IMR-90 (cell line): ENCODE measurements around the gene CEP55. TPM values are rescaled to one million over a fixed set of nuclear protein-coding genes. Genes with fewer than 3 reads are reported as not detected.

ENCODE experiments used
- ATAC-seq: fragments of 200-7000 bp; cut with Tn5 transposase; 2 replicates; pipeline ENCODE4 v1.9.1; 2020; ENCODE audit warnings: low read depth, mild to moderate bottlenecking, moderate library complexity
- BruUV-seq: library from RNA; stranded (reverse); fragments of 400-500 nt; replicated peaks from 2 replicates; lab custom pipeline; 2021; lab: Mats Ljungman, UMichigan
- CTCF ChIA-PET: fragments of 300-600 bp; formaldehyde crosslinking; extraction: SDS; loops from one replicate; lab custom pipeline; 2021; ENCODE audit warnings: antibody characterized with exemption; lab: Yijun Ruan, JAX
- POLR2A ChIA-PET: fragments of 300-600 bp; sonication (Branson Sonifier 250); formaldehyde crosslinking; loops from one replicate; lab custom pipeline; 2022; ENCODE audit warnings: antibody characterized with exemption; ENCODE audit not compliant: unreplicated experiment; lab: Charles Lee
- DNase-seq: peaks from one replicate; pipeline ENCODE4 v3.0.0; 2013
- H2AFZ ChIP-seq: replicated peaks from 2 replicates; pipeline ENCODE3; 2013; ENCODE audit warnings: low read length, mild to moderate bottlenecking; ENCODE audit not compliant: poor library complexity
- H2AK5ac ChIP-seq: 2 replicates; pipeline ENCODE4 v1.6.1; 2013; ENCODE audit warnings: low read depth, low read length, inconsistent platforms
- H2AK9ac ChIP-seq: replicated peaks from 2 replicates; pipeline ENCODE3; 2013; ENCODE audit warnings: mild to moderate bottlenecking, low read depth, low read length, moderate library complexity; ENCODE audit not compliant: poor library complexity
- H2BK120ac ChIP-seq: 2 replicates; pipeline ENCODE4 v1.6.1; 2013; ENCODE audit warnings: low read depth, low read length, inconsistent platforms
- H2BK15ac ChIP-seq: 3 replicates; pipeline ENCODE4 v1.6.1; 2013; ENCODE audit warnings: low read depth, low read length, inconsistent platforms
- H2BK20ac ChIP-seq: 2 replicates; pipeline ENCODE4 v1.6.1; 2013; ENCODE audit warnings: low read depth, mild to moderate bottlenecking, inconsistent platforms, low read length, moderate library complexity
- H2BK5ac ChIP-seq: 2 replicates; pipeline ENCODE4 v1.6.1; 2013; ENCODE audit warnings: mild to moderate bottlenecking, low read depth, low read length, inconsistent platforms; ENCODE audit not compliant: poor library complexity, severe bottlenecking
- H3K14ac ChIP-seq: replicated peaks from 2 replicates; pipeline ENCODE4 v1.6.1; 2013; ENCODE audit warnings: low read depth, low read length, inconsistent platforms
- H3K18ac ChIP-seq: 2 replicates; pipeline ENCODE4 v1.6.1; 2013; ENCODE audit warnings: low read depth, low read length, control low read depth
- H3K23ac ChIP-seq: 2 replicates; pipeline ENCODE4 v1.6.1; 2013; ENCODE audit warnings: low read depth, low read length, inconsistent platforms
- H3K27ac ChIP-seq: 2 replicates; pipeline ENCODE4 v1.5.1; 2013; ENCODE audit warnings: mild to moderate bottlenecking, control low read depth, low read length; ENCODE audit not compliant: insufficient read depth
- H3K27me3 ChIP-seq: 2 replicates; pipeline ENCODE4 v1.6.1; 2013; ENCODE audit warnings: low read length; ENCODE audit not compliant: control insufficient read depth, insufficient read depth
- H3K36me3 ChIP-seq: 2 replicates; pipeline ENCODE4 v1.6.1; 2013; ENCODE audit warnings: low read length, mixed read lengths; ENCODE audit not compliant: control insufficient read depth, insufficient read depth
- H3K4ac ChIP-seq: 2 replicates; pipeline ENCODE4 v1.6.1; 2013; ENCODE audit warnings: low read depth, low read length, inconsistent platforms
- H3K4me1 ChIP-seq: 2 replicates; pipeline ENCODE4 v1.6.1; 2013; ENCODE audit warnings: low read length, mixed read lengths; ENCODE audit not compliant: control insufficient read depth, insufficient read depth
- H3K4me2 ChIP-seq: 2 replicates; pipeline ENCODE4 v1.6.1; 2013; ENCODE audit warnings: low read depth, mild to moderate bottlenecking, control low read depth, low read length, moderate library complexity
- H3K4me3 ChIP-seq: 2 replicates; pipeline ENCODE4 v1.5.1; 2013; ENCODE audit warnings: low read depth, mild to moderate bottlenecking, control low read depth, low read length, moderate library complexity; ENCODE audit not compliant: insufficient read depth
- H3K56ac ChIP-seq: 2 replicates; pipeline ENCODE4 v1.6.1; 2013; ENCODE audit warnings: low read length, inconsistent platforms; ENCODE audit not compliant: insufficient read depth; ENCODE audit errors: extremely low read depth
- H3K79me1 ChIP-seq, 2 experiments: 2 replicates each; pipeline ENCODE4 v1.6.1; 2013; ENCODE audit warnings: low read length in 2 of 2, inconsistent platforms in 1 of 2, low read depth in 1 of 2
- H3K9ac ChIP-seq: 2 replicates; pipeline ENCODE4 v1.6.1; 2013; ENCODE audit warnings: low read depth, low read length, control low read depth
- H3K9me1 ChIP-seq: 2 replicates; pipeline ENCODE4 v1.6.1; 2013; ENCODE audit warnings: low read length, inconsistent platforms; ENCODE audit not compliant: insufficient read depth
- H3K9me3 ChIP-seq: 2 replicates; pipeline ENCODE4 v1.6.1; 2013; ENCODE audit warnings: low read length; ENCODE audit not compliant: control insufficient read depth, insufficient read depth
- H4K20me1 ChIP-seq: 2 replicates; pipeline ENCODE4 v1.6.1; 2013; ENCODE audit warnings: low read length, inconsistent platforms; ENCODE audit not compliant: insufficient read depth
- H4K5ac ChIP-seq: 2 replicates; pipeline ENCODE4 v1.6.1; 2013; ENCODE audit warnings: mild to moderate bottlenecking, low read depth, low read length, control low read depth
- H4K8ac ChIP-seq, 2 experiments: 2 replicates each; pipeline ENCODE4 v1.6.1; 2013; ENCODE audit warnings: low read depth in 2 of 2, low read length in 2 of 2, control low read depth in 1 of 2, inconsistent platforms in 1 of 2
- H4K91ac ChIP-seq: 2 replicates; pipeline ENCODE4 v1.6.1; 2013; ENCODE audit warnings: low read depth, low read length, inconsistent platforms; ENCODE audit not compliant: insufficient read depth
- CHD1 ChIP-seq: IDR thresholded peaks from 2 replicates; pipeline ENCODE4 v1.6.1; 2012; ENCODE audit warnings: low read depth, low read length, improper control_type of control experiment
- CTCF ChIP-seq: conservative IDR thresholded peaks from 2 replicates; pipeline ENCODE4 v1.5.1; 2012; ENCODE audit warnings: mild to moderate bottlenecking, low read depth, low read length, improper control_type of control experiment
- ELK1 ChIP-seq: fragments of 150-350 bp; IDR thresholded peaks from 2 replicates; pipeline ENCODE4 v1.6.1; 2016; ENCODE audit warnings: low read depth, mild to moderate bottlenecking, low read length, moderate library complexity, borderline replicate concordance
- FOS ChIP-seq: fragments of 150-350 bp; IDR thresholded peaks from 2 replicates; pipeline ENCODE4 v1.6.1; 2016; ENCODE audit warnings: low read depth, low read length
- MAZ ChIP-seq: IDR thresholded peaks from 2 replicates; pipeline ENCODE4 v1.6.1; 2012; ENCODE audit warnings: low read depth, mild to moderate bottlenecking, low read length, improper control_type of control experiment, moderate library complexity, borderline replicate concordance
- POLR2A ChIP-seq: IDR thresholded peaks from 2 replicates; pipeline ENCODE4 v1.6.1; 2012; ENCODE audit warnings: mild to moderate bottlenecking, low read depth, low read length
- RCOR1 ChIP-seq: IDR thresholded peaks from 2 replicates; pipeline ENCODE4 v1.6.1; 2012; ENCODE audit warnings: mild to moderate bottlenecking, low read length, improper control_type of control experiment; ENCODE audit not compliant: insufficient replicate concordance
- SMC3 ChIP-seq: fragments of 150-350 bp; IDR thresholded peaks from 2 replicates; pipeline ENCODE4 v1.6.1; 2016; ENCODE audit warnings: low read depth, mild to moderate bottlenecking, antibody characterized with exemption, low read length, moderate library complexity
- USF2 ChIP-seq: fragments of 150-350 bp; IDR thresholded peaks from 2 replicates; pipeline ENCODE4 v1.6.1; 2017; ENCODE audit warnings: mild to moderate bottlenecking, antibody characterized with exemption, low read length, low read depth
- WGBS, 2 experiments: methylation state at CpG; one replicate each; pipeline versions ENCODE4 v1.1.5 to v1.1.7; 2013; ENCODE audit warnings: missing lambda C conversion rate in 2 of 2; ENCODE audit not compliant: insufficient read length in 1 of 2; ENCODE audit errors: extremely low coverage in 2 of 2; 5-methylcytosine and 5-hydroxymethylcytosine counted together
- dilution Hi-C: fragments of 300-500 bp; cut with HindIII; formaldehyde crosslinking; loops from one replicate; pipeline ENCODE4 v1.14.3; 2018; ENCODE audit warnings: low sequenced_read_pairs; ENCODE audit not compliant: unreplicated experiment
- in situ Hi-C: fragments of 300-500 bp; cut with MboI; formaldehyde crosslinking; loops from 3 replicates; pipeline ENCODE4 v1.14.3; 2019; ENCODE audit warnings: low sequenced_read_pairs, inconsistent platforms, mixed read lengths
- intact Hi-C: fragments of 100-400 bp; cut with micrococcal nuclease; formaldehyde crosslinking; loops from 2 replicates; pipeline ENCODE4 v1.10.0; 2022
- polyA plus RNA-seq, 3 experiments: library from polyadenylated mRNA; depleted of rRNA; stranded (reverse); fragments of >200 nt; gene quantifications; 2 replicates each; pipeline ENCODE4 v1.2.3, GENCODE V29; 2012; ENCODE audit warnings: low replicate concordance in 1 of 3
- total RNA-seq: library from RNA; depleted of rRNA; stranded (reverse); fragments of >200 nt; gene quantifications from 2 replicates; pipeline ENCODE4 v1.2.3, GENCODE V29; 2012

Gene CEP55
- total and polyA plus RNA-seq, 2 of the 4 experiments (the other 2 are of a cell fraction): 15.7 to 23.5 TPM

GRCh38 chr10:93535293-93535692 is 38.9 kb downstream of the CEP55 start:
- Histone ChIP-seq H3K9ac (no peak overlapping the region), H3K9me3 (no peaks in the 10 kb centered on the region), H3K18ac (no peak overlapping the region), H4K91ac (no peak overlapping the region), H2AFZ (no peak overlapping the region), H3K4me2 (no peak overlapping the region), H2BK15ac (no peak overlapping the region), H3K14ac (no peak overlapping the region), H2BK120ac (no peak overlapping the region), H3K23ac (no peak overlapping the region), H2AK9ac (no peak overlapping the region), H2BK20ac (no peak overlapping the region), H3K4me3 (no peak overlapping the region), H4K5ac (no peak overlapping the region), H2BK5ac (no peak overlapping the region), H3K27me3 (no peaks in the 10 kb centered on the region), H3K36me3 (no peaks in the 10 kb centered on the region), H3K4ac (no peak overlapping the region), H3K27ac (no peak overlapping the region), H3K9me1 (no peaks in the 10 kb centered on the region), H4K8ac (no peak overlapping the region), H3K79me1 (no peaks in the 10 kb centered on the region), H3K56ac (no peak overlapping the region), H4K20me1 (no peaks in the 10 kb centered on the region), H2AK5ac (no peak overlapping the region), H3K4me1 (no peaks in the 10 kb centered on the region)
- whole genome bisulfite sequencing, 2 experiments: 83% methylated on average over 2 of the region's 5 CpGs; no CpG with 5 or more reads in 1 of the 2 experiments
- in situ Hi-C loops (no loop called here), dilution Hi-C loops (no loop called here), intact Hi-C loops (no loop called here)
- ChIA-PET POLR2A (no interaction called here), CTCF (no interaction called here)
- no TSS peak for BruUV-seq
- DNase-seq: no peak
- no peak for TF ChIP-seq POLR2A
- no peak for TF ChIP-seq SMC3
- no peak for TF ChIP-seq USF2
- no peak for TF ChIP-seq MAZ
- no peak for TF ChIP-seq ELK1
- no peak for TF ChIP-seq FOS
- TF ChIP-seq CTCF: no peak
- TF ChIP-seq CHD1: no peak
- no peak for TF ChIP-seq RCOR1
- ATAC-seq: no peak
